HG03520 (cell line): ENCODE measurements around the gene PLXNA4.
A peak's percentile ranks its signal among the peaks of the same experiment; 100 is the strongest.

Experiments
- ATAC-seq: cut with Tn5 transposase; IDR thresholded peaks from one replicate; pipeline ENCODE4 v1.9.1; 2021; ENCODE audit warnings: mild to moderate bottlenecking, moderate library complexity; ENCODE audit not compliant: unreplicated experiment

The PLXNA4 gene

DNA sequence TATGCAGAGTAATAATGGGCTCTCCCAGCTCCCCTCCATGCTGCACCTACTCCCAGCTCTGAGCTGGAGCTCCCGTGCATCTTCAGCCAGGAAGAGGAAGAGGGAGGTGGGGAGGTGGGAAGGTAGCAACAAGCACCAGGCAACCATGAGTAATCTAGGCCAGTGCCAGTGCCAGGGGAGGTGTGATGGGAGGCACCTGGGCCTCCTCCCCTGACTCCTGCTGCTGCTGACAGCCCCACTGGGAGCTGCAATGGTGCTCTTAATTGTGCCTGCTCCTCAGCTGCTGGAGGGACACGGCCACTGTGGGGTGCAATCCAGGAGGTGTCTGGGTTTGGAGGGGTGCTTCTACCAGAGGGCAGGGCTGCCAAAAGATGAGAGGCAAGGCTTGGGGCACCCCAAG, 243.0 kb downstream of the PLXNA4 start:
- no peak for ATAC-seq

DNA sequence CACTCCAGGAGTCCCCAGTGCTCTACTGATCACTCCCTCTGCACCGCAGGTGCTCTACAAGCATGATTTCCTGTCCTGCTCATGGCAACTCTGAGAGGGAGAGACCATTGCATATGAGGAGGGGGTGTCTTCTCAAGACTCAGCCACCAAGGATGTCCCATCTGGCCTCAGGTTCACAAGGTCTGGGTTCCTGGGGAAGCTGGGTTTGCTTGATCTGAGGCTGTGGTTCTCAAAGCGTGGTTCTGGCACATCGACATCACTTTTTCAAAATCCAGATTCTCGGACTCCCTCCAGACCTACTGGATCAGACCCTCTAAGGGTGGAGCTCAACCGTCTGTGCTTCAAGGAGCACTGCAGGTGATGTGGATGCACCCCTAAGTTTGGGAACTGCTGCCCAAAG, 247.5 kb downstream of the PLXNA4 start:
- no peak for ATAC-seq

DNA sequence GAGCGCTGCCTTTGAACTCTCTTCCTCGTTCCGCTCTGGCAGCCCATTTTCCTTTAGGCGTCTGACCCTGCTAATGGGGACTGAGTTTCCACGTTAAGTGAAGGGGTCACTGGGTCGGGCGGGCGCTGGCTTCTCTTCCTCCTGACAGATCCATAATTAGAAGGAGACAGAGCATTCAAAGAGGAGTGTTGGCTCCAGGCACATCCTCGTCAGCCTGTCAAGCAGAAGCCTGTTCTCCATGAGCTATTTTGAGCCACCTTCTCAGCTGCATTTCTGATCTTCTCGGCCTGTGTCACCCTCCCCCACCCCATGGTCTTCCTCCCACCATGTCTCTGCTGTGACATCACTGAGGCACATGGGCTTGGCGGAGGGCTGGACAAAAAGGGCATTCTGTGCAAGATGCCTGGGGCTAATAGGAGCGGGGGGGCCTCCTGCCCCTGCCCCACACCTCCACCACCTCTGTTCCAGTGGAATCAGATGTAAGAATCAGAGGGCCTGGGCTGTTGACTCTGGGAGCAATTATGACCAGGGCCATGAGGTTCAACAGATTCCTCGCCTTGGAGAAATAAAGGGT, 248.1 kb downstream of the PLXNA4 start:
- no peak for ATAC-seq

DNA sequence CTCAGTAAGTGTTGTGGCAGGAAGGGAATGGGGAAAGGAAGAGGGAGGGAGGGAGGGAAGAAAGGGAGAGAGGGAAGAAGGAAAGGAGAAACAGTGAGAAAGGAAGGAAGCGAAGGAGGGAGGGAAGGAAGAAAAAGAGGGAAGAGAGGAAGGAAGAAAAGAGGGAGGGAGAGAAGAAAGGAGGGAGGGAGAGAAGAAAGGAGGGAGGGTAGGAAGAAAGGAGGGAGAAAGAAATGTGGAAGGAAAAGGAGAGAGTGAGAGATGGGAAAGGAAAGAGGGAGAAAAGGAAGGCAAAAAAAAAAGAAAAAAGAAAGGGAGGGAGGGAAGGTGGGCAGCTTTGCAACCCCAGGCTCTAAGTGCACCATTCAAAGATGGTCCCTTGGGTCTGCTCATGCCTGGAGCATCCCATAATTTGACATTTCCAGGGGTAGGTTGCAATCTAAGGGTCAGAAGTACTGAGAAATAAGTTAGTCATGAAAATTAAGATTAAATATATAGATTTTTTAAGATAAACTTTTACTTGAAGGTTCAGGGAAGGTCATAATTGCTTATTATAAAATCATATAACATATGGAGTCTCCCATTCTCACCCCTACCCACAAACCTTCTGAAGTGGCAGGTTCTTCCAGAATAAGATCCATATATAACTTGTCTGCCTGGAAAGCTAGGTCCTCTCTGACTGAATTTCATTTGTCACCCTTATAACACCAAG, 249.2 kb downstream of the PLXNA4 start:
- no peak for ATAC-seq

GRCh38 chr7:132322970-132323369, 253.3 kb downstream of the PLXNA4 start:
- no peak for ATAC-seq

GRCh38 chr7:132321387-132321786, 254.9 kb downstream of the PLXNA4 start:
- ATAC-seq = no peak

DNA sequence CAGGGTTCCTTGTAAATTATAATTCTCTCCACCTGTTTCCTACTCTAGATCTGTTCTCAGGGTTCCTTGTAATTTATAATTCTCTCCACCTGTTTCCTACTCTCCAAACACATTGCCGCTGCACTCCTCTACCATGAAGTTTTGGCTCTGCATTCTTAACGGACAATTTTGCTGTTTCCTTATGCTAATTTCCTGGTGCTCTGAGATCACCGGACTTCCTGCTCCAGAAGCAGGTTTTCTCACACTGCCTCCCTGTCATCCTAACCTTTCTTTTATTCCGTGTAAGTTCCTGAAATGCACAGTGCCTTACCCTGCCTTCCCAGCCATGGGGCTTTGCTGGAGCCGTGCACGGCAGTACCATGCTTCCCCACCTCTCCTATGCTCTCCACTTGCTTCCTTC, 256.8 kb downstream of the PLXNA4 start:
- no peak for ATAC-seq

DNA sequence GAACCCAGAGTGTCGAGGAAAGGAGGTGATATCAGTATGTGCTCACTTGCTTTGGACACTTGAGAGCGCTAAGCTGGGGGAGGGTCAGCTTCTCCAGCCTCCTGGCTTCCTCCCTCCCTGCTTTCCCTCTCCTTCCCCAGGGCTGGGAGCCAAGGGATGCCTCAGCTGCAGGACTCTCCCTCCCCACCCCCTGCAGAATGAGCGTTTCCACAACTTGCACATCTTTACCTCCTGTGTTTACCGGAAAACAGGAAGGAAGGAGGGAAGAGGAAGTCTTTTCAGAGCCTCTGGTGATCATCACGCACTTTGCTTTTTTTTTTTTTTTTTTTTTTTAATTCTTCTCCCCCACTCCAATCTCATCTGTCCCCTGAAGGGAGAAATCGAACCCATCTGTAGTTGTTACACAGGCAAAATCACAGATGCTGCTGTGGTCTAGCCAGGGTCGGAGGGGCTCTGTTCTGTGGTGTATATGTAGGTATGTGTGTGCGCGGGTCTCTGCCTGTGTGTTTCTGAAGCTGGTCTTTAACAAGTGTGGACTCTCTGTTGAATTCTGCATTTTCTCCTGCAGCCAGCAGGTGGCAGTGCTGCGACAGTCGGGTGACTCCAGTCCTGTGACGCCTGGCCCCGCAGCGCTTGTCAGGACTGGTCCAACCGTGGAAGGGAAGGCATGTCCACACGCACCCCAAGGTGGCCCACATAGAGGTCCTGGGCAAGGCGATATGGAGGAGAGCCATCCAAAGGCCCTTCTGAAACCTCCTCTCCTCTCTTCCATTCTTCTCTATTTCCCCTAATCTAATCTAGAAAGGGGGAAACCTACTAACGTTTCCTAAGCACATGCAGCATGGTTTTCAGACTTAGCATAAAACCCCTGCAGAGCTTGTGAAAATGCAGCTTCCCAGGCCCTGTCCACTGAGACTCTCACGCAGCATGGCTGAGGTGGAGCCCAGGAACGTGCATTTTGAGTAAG, 257.6 kb downstream of the PLXNA4 start:
- ATAC-seq = peak; percentile 92

GRCh38 chr7:132317701-132318351, 258.4 kb downstream of the PLXNA4 start:
- ATAC-seq = no peak

DNA sequence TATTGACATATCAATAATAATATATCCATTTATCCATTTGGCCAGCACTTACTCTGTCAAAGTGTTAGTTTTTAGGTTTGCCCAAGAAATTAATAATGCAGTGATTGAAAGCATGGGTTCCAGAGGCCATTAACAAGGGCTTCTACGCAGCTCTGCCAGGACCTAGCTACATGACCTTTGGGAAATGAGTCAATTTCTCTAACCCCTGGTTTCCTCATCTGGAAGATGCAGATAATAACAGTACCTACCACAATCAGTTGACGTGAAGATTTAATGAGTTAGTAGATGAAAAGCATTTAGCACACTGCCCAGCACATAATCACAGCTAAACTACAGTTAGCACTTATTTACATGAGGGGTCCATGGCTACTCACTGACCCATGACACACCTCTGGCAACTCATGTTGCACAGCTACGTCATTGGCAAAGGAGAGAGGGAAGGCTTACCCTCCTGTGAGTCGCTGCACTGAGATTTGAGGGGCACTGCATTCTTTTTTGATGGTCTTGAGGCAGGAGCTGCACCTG, 263.7 kb downstream of the PLXNA4 start:
- ATAC-seq = no peak

- ATAC-seq = no peak
Measured at GRCh38 chr7:132311733-132312132, 264.5 kb downstream of the PLXNA4 start.

DNA sequence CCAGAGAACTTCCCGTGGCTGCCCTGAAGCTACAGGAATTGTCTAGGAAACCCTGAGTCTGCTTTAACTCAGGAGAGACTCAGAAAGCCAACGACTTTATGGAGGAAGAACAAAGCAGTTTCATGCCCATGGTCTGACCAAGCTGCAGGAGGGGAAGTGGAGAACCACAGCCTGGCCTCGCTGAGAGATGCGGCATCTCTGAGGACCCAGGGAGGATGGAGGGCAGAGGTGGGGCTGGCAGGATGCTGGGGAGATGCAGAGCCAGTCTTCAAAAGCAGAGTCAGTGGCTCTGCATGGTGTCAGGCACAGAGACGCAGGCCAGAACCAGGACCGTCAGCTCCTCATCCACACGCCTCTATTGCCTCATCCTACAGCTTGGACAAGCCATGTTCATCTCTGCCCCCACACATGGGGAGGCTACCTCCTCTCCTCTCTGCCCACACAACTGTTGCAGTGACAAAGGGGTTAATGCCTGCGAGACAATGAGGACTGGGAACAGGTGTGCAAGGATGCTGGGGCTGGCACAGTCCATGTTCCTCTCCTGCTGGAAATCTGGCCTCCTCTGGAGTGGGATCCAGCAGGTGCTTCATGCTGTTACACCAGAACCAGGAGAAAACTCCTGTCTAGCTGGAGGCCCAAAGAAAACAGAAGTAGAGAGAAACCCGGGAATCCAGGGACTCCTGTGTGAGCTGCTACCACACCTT, 267.0 kb downstream of the PLXNA4 start:
- ATAC-seq = no peak

DNA sequence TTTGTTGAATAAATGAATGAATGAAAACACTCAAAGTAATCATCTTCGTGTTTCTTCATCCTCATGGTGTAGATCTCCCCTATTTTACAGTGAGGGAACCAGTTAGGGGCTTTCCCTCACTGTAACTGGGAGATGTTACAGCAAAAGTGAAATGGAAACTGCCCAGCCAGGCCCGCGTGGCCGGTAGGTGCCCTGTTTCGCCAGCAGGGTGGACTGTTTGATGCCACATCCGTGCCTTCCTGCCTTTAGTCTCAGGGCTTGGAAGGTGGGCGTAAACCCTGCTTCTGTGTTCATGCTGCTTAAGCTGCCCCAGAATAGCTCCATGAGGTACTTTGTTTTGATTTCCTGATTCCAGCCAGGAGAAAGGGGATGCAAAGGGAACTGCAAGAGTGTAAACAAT, 268.8 kb downstream of the PLXNA4 start:
- ATAC-seq = no peak

GRCh38 chr7:132300599-132301277, 275.5 kb downstream of the PLXNA4 start:
- no peak for ATAC-seq

- ATAC-seq = no peak
Measured at GRCh38 chr7:132298790-132299189, 277.5 kb downstream of the PLXNA4 start.

DNA sequence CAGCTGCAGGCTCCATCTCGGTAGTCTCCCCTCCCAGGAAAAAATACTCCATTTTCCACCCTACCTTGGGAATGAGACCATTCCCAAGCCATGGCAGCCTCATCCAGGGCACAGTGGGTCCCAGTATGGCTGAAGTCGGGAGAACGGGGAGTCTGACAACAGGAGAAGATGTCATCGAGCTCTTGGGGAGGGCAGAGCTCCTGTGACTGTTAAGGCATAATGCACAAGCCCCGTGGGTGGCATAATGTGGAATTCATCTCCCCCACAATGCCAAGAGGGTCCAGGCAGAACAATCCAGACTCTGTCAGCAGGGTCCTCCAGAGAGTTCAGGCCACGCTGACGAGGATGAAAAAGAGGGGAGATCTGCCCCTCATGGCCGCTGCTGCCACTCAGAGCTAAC, 279.4 kb downstream of the PLXNA4 start:
- ATAC-seq = no peak

GRCh38 chr7:132295175-132295574, 281.1 kb downstream of the PLXNA4 start:
- no peak for ATAC-seq

DNA sequence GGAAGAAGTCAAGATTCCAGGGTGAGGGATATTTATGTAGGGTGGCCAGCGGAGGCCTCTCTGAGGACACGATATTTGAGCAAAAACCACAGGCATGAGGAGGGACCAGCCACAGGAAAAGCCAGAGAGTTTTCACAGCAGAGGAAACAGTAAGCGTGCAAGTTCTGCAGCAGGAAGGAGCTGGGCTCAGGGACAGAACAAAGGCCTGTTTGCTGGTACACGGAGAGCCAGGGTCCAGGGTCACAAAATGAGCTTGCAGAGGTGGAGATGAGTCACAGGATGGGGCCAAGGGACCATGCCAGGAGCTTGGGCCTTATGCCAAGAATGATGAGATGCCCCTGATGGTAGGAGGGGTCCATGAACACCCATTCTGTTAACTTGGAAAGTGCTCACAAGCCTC, 283.5 kb downstream of the PLXNA4 start:
- no peak for ATAC-seq

GRCh38 chr7:132291481-132291880, 284.8 kb downstream of the PLXNA4 start:
- ATAC-seq = no peak

DNA sequence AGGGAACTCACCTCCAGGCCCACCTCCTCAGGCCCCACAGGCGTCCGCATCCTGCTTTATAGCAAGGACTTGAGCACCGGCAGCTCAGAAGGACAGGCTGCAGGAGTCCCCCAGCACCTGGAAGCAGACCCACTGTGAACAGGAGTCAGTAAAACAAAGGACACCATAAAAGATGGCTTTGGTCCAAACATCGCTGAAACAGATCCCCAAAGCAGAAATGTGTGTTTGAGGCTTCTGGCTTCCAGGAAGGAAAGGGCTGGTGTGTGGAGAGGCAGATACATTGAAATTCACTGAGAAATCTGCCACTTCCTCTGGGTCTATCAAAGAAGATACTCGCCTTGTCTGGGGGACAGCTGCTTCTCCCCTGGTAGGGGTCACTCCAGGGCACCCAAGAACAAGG, 286.2 kb downstream of the PLXNA4 start:
- no peak for ATAC-seq
